Lower leg skin (tissue), 4 donors: ENCODE measurements around the gene LRFN2. TPM values are rescaled to one million over a fixed set of nuclear protein-coding genes. Genes with fewer than 3 reads are reported as not detected.

Experiments
- DNase-seq, 2 donors: peaks; one replicate each; pipeline ENCODE4 v3.0.0-alpha.2; 2019; ENCODE audit warnings: low spot score in 2 of 2
- H3K4me3 ChIP-seq: fragments of 200-600 bp; sonication (generic); 2 replicates; pipeline ENCODE4 v1.5.1; 2017; ENCODE audit warnings: mild to moderate bottlenecking, low read depth; ENCODE audit not compliant: poor library complexity, severe bottlenecking
- POLR2A ChIP-seq, 2 donors: fragments of 450-650 bp; IDR thresholded peaks; one replicate each; pipeline ENCODE4 v1.6.1; 2016 to 2017; ENCODE audit warnings: antibody characterized with exemption in 2 of 2, mild to moderate bottlenecking in 1 of 2, moderate library complexity in 1 of 2
- WGBS, 2 donors: methylation state at CpG; one replicate each; pipeline ENCODE4 v1.1.5; 2018; 5-methylcytosine and 5-hydroxymethylcytosine counted together
- intact Hi-C: fragments of 100-400 bp; cut with DNase I; formaldehyde crosslinking; loops from one replicate; pipeline ENCODE4 v1.15.0; 2023; ENCODE audit warnings: low total_unique reads
- total RNA-seq, 4 donors: library from RNA; depleted of rRNA; stranded (reverse); fragments of >200 nt; gene quantifications; one replicate each; pipeline ENCODE4 v1.1.0, GENCODE V29; 2016
- TF ChIP-seq, protein P1 (sequence below), 3 donors: fragments of 450-650 bp; IDR thresholded peaks; one replicate each; pipeline ENCODE4 v1.5.1; 2016; ENCODE audit warnings: antibody characterized with exemption in 3 of 3, mild to moderate bottlenecking in 3 of 3, moderate library complexity in 2 of 3

Gene LRFN2
- total RNA-seq, 4 donors from 2014 or later: 0.10 TPM; not detected in 3

DNA sequence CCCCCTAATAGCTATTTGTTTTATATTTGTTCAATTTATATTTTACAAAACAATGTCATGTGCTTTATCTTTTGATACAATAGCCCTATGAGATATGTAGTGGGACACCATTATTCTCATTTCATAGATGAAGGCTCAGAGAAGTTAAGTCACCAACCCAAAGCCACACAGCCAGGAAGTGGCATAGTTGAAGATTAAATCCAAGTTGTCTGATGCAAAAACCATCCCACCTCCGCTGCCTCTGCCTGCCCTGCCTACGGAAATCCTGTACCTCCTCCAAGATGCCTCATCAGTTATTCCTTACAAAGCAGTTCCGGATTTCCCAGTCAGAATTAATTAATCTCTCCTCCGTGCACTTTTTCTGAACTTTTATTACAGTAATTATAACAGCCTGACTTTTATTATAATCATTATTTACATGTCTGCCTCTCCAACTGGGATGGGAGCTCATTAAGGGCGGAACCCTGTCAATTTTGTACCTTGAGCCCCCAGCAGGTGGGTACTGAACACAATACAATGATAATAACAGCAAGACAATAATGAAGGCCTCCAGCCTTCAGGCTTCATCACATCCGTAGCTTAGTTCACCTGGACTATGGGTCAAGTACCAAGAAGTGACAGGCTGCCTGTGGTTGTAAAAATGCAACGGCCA lies 54.7 kb downstream of the LRFN2 start:
- TF ChIP-seq, protein P1, sequence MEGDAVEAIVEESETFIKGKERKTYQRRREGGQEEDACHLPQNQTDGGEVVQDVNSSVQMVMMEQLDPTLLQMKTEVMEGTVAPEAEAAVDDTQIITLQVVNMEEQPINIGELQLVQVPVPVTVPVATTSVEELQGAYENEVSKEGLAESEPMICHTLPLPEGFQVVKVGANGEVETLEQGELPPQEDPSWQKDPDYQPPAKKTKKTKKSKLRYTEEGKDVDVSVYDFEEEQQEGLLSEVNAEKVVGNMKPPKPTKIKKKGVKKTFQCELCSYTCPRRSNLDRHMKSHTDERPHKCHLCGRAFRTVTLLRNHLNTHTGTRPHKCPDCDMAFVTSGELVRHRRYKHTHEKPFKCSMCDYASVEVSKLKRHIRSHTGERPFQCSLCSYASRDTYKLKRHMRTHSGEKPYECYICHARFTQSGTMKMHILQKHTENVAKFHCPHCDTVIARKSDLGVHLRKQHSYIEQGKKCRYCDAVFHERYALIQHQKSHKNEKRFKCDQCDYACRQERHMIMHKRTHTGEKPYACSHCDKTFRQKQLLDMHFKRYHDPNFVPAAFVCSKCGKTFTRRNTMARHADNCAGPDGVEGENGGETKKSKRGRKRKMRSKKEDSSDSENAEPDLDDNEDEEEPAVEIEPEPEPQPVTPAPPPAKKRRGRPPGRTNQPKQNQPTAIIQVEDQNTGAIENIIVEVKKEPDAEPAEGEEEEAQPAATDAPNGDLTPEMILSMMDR (IDR thresholded peaks at IDR 0.05): no peak
- no peak for TF ChIP-seq POLR2A (IDR thresholded peaks at IDR 0.05)
- intact Hi-C loops: no loop called here
- no peak for DNase-seq
- 68 to 78% methylated on average over 7 of the region's 7 CpGs for WGBS, 2 donors
- H3K4me3 ChIP-seq: no peak overlapping the region

DNA sequence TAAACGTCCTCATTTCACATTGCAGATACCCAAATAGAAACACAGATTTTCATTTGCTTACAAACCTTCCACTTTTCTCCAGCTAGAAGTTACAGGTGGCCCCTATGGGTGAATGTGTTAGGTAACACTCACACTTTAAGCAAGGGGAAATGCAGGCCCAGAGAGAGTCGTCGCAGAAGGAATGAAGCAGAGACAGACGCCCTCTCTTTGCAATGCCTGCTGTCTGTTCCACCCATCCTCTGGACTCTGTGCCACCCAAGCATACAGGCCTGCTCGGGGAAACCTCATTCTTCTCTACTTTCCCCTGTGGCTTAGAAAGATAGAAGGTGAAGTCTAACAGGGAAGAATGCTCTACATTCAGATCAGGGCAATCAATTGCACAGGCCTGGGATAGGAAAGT lies 57.2 kb downstream of the LRFN2 start:
- intact Hi-C loops: no loop called here
- WGBS, 2 donors: 80 to 83% methylated on average over 5 of the region's 5 CpGs
- DNase-seq: no peak
- no peak overlapping the region for H3K4me3 ChIP-seq
- TF ChIP-seq, protein P1 (IDR thresholded peaks at IDR 0.05): no peak
- no peak for TF ChIP-seq POLR2A (IDR thresholded peaks at IDR 0.05)

DNA sequence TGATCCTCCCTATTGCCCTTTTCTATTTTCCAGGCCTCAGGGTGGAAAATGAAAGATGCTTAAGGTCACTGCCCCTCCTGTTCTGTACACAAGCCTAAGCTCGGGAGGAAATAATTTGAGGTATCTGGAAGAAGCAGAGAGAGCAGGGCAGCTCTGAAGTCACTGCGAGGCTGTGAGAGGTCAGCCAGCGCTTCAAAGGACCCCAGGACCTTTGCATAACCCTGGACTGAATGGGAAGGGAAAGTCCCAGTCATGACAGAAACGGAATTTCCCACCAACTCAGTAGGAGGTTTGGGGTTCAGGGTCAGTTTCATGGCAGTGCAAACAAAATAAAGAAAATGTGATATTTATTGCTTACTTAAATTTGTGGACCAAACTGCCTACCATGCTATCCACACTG lies 58.1 kb downstream of the LRFN2 start:
- intact Hi-C loops: no loop called here
- 75 to 80% methylated on average over 4 of the region's 4 CpGs for WGBS, 2 donors

DNA sequence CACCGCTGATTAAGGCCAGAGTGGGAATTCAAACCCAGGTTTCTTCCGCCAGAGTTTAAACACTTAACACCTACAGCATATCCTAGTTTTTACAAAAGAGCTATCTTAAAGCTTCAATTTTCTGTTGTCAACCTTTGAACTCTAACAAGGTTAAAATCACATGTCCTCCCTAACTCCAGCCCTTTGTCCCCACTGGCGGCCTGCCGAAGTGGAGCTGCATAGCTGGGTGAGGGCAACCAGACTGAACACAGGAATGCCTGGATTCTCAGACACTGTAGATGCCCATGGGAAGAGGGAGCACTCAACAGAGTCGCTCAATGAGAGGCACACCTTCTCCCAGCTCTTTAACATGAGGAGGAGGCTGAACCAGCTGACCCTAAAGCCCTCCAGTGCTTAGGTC lies 59.1 kb downstream of the LRFN2 start:
- WGBS, 2 donors: 94 to 95% methylated on average over 5 of the region's 5 CpGs
- DNase-seq: no peak
- TF ChIP-seq POLR2A (IDR thresholded peaks at IDR 0.05): no peak
- TF ChIP-seq, protein P1 (IDR thresholded peaks at IDR 0.05): no peak
- intact Hi-C loops: no loop called here
- H3K4me3 ChIP-seq: no peak overlapping the region

More for the DNA sequence above, 58.1 kb downstream of the LRFN2 start:
- TF ChIP-seq, protein P1 (IDR thresholded peaks at IDR 0.05): no peak
- TF ChIP-seq POLR2A (IDR thresholded peaks at IDR 0.05): no peak
- no peak overlapping the region for H3K4me3 ChIP-seq
- DNase-seq: no peak

DNA sequence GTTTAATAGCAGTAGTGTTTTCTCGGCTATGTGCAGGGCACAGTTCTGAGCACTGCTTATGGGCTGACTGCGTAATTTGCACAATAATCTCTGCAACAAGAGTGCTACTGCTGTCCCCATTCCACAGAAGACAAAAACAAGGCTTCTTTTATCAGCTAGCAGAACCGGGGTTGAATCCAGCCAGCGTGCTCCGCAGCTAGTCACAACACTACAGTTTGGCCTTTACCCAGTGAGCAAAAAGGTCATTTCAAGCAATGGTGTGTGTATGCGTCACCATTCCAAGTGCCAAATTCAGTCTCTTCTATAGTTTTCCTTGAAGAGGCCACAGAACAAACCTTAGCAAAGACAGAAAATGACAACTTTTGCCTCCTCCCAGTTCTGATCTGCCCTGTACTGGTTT lies 61.1 kb downstream of the LRFN2 start:
- H3K4me3 ChIP-seq: no peak overlapping the region
- TF ChIP-seq, protein P1 (IDR thresholded peaks at IDR 0.05): no peak
- no peak for TF ChIP-seq POLR2A (IDR thresholded peaks at IDR 0.05)
- intact Hi-C loops: no loop called here
- DNase-seq: no peak
- WGBS, 2 donors: 72 to 85% methylated on average over 5 to 6 of the region's 6 CpGs
